SK-N-MC (cell line): Measurements from ENCODE around the gene TLR6.

ENCODE experiments used
- DNase-seq: peaks from one replicate; pipeline ENCODE4 v3.0.0-alpha.2; 2011; ENCODE audit warnings: low read depth, low spot score
- H3K27ac ChIP-seq: fragments of 200-600 bp; sonication (generic); 2 replicates; pipeline ENCODE4 v1.5.1; 2016; ENCODE audit warnings: mixed run types
- H3K36me3 ChIP-seq: fragments of 200-600 bp; sonication (generic); 2 replicates; pipeline ENCODE4 v1.6.1; 2017; ENCODE audit warnings: antibody characterized with exemption, low read length, mixed read lengths; ENCODE audit not compliant: insufficient read depth
- H3K4me3 ChIP-seq: fragments of 200-600 bp; sonication (generic); 2 replicates; pipeline ENCODE4 v1.5.1; 2016
- H3K9ac ChIP-seq: fragments of 200-600 bp; sonication (generic); 2 replicates; pipeline ENCODE4 v1.8.0; 2017; ENCODE audit warnings: mixed run types, mixed read lengths; ENCODE audit not compliant: insufficient read length
- H3K9me3 ChIP-seq: fragments of 200-600 bp; sonication (generic); 2 replicates; pipeline ENCODE4 v1.6.1; 2017; ENCODE audit warnings: low read depth, mild to moderate bottlenecking, antibody characterized with exemption, low read length, moderate library complexity, mixed read lengths
- EZH2 ChIP-seq: fragments of 200-600 bp; sonication (generic); IDR thresholded peaks from one replicate; pipeline ENCODE4 v1.6.1; 2017; ENCODE audit warnings: antibody characterized with exemption
- FOXP2 ChIP-seq: optimal IDR thresholded peaks from 2 replicates; pipeline ENCODE3; 2011; ENCODE audit warnings: mild to moderate bottlenecking, moderate library complexity; ENCODE audit not compliant: insufficient read depth; ENCODE audit errors: extremely low read length, control extremely low read depth
- POLR2AphosphoS5 ChIP-seq: IDR thresholded peaks from 2 replicates; pipeline ENCODE4 v1.6.1; 2012; ENCODE audit warnings: mild to moderate bottlenecking, low read depth, low read length, borderline replicate concordance

TLR6 gene

GRCh38 chr4:38837849-38838248 lies 18.8 kb downstream of the TLR6 start:
- Histone ChIP-seq H3K36me3 (no peaks in the 10 kb centered on the region), H3K27ac (no peak overlapping the region), H3K4me3 (no peak overlapping the region), H3K9me3 (no peaks in the 10 kb centered on the region), H3K9ac (no peak overlapping the region)
- no peak for DNase-seq
- no peak for TF ChIP-seq FOXP2
- TF ChIP-seq POLR2AphosphoS5, result no peak
- no peak for TF ChIP-seq EZH2

- TF ChIP-seq EZH2 (no peak), POLR2AphosphoS5 (no peak), FOXP2 (no peak)
- no peak overlapping the region for H3K4me3 ChIP-seq
- H3K36me3 ChIP-seq, result no peaks in the 10 kb centered on the region
- no peak for DNase-seq
- no peaks in the 10 kb centered on the region for H3K9me3 ChIP-seq
- H3K27ac ChIP-seq, result no peak overlapping the region
- H3K9ac ChIP-seq, result no peak overlapping the region
Observed at GRCh38 chr4:38837334-38837733, 19.3 kb downstream of the TLR6 start.

GRCh38 chr4:38834570-38834969 lies 22.0 kb downstream of the TLR6 start:
- H3K4me3 ChIP-seq, result no peak overlapping the region
- DNase-seq, result no peak
- TF ChIP-seq POLR2AphosphoS5 (no peak), EZH2 (no peak), FOXP2 (no peak)
- no peak overlapping the region for H3K9ac ChIP-seq
- H3K9me3 ChIP-seq, result no peaks in the 10 kb centered on the region
- no peak overlapping the region for H3K27ac ChIP-seq
- no peaks in the 10 kb centered on the region for H3K36me3 ChIP-seq

GRCh38 chr4:38832624-38833528 lies 23.7 kb downstream of the TLR6 start:
- Histone ChIP-seq H3K4me3 (no peak overlapping the region), H3K9ac (no peak overlapping the region), H3K27ac (no peak overlapping the region), H3K36me3 (no peaks in the 10 kb centered on the region), H3K9me3 (no peaks in the 10 kb centered on the region)
- DNase-seq, result no peak
- no peak for TF ChIP-seq POLR2AphosphoS5

- Histone ChIP-seq H3K4me3 (no peak overlapping the region), H3K9me3 (no peaks in the 10 kb centered on the region), H3K27ac (no peak overlapping the region), H3K36me3 (no peaks in the 10 kb centered on the region), H3K9ac (no peak overlapping the region)
- TF ChIP-seq FOXP2 (no peak), POLR2AphosphoS5 (no peak), EZH2 (no peak)
- DNase-seq, result no peak
Observed at GRCh38 chr4:38832206-38832605, 24.4 kb downstream of the TLR6 start.

GRCh38 chr4:38831653-38832052 lies 25.0 kb downstream of the TLR6 start:
- DNase-seq, result no peak
- H3K36me3 ChIP-seq, result no peaks in the 10 kb centered on the region
- H3K27ac ChIP-seq, result no peak overlapping the region
- TF ChIP-seq POLR2AphosphoS5 (no peak), EZH2 (no peak), FOXP2 (no peak)
- H3K9me3 ChIP-seq, result no peaks in the 10 kb centered on the region
- H3K4me3 ChIP-seq, result no peak overlapping the region
- H3K9ac ChIP-seq, result no peak overlapping the region

- H3K4me3 ChIP-seq, result no peak overlapping the region
- no peaks in the 10 kb centered on the region for H3K36me3 ChIP-seq
- H3K27ac ChIP-seq, result no peak overlapping the region
- H3K9me3 ChIP-seq, result no peaks in the 10 kb centered on the region
- DNase-seq, result no peak
- TF ChIP-seq POLR2AphosphoS5 (no peak), EZH2 (no peak), FOXP2 (no peak)
- H3K9ac ChIP-seq, result no peak overlapping the region
Observed at GRCh38 chr4:38829237-38829636, 27.4 kb downstream of the TLR6 start.

- Histone ChIP-seq H3K27ac (no peak overlapping the region), H3K4me3 (no peak overlapping the region), H3K36me3 (no peaks in the 10 kb centered on the region), H3K9ac (no peak overlapping the region), H3K9me3 (no peaks in the 10 kb centered on the region)
- TF ChIP-seq POLR2AphosphoS5, result no peak
- TF ChIP-seq EZH2, result no peak
- TF ChIP-seq FOXP2, result no peak
- no peak for DNase-seq
Observed at GRCh38 chr4:38823766-38824165, 32.9 kb downstream of the TLR6 start.
